NCI-H345 treated with DMSO at 0.1 percent for 48 hours (cell line): ENCODE results near the gene TRABD2A.

Experiments used
- DNase-seq: peaks from one replicate; lab custom pipeline; 2025; ENCODE audit not compliant: unreplicated experiment; lab: John Stamatoyannopoulos, UW

The TRABD2A gene

GRCh38 chr2:84827978-84828575, 52.8 kb downstream of the TRABD2A start:
- DNase-seq = no peak

DNA sequence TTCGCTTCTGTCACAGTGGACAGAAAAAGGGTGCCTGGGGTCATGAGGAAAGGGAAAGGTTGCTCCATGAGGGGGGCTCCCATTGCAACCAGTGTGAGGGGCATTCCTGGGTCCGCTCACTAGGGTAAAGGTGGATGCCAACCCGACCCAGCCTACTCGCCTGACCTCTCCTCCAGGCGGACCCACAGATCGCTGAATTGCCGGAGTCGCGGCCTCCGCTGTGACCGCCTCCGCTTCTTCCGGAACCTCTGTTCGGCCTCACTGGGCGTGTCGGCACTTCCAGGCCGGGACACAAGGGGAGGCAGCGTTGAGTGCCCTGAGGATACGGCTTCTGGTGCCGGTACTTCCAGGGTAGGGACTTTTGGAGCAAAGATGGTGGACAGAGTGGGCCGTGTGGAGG, 57.1 kb downstream of the TRABD2A start:
- no peak for DNase-seq

DNA sequence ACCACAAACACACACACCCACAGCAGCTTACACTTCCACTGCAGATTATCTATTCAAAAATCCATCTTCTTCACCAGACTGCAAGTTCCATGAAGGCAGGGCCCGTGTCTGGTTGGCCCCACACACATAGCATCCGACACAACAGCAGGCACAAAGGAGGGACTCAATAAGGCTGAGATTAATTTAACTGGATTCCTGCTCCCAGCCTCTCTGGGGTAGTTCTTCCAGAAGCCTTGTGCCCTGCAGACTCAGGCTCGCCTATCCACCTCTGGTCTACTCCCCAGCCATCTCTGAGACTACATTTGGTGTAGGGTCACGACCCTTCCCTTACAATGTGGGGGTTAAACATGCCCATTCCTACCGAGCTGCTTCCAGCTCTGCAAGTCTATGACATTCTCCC, 57.7 kb downstream of the TRABD2A start:
- no peak for DNase-seq

GRCh38 chr2:84821806-84822205, 59.1 kb downstream of the TRABD2A start:
- no peak for DNase-seq

DNA sequence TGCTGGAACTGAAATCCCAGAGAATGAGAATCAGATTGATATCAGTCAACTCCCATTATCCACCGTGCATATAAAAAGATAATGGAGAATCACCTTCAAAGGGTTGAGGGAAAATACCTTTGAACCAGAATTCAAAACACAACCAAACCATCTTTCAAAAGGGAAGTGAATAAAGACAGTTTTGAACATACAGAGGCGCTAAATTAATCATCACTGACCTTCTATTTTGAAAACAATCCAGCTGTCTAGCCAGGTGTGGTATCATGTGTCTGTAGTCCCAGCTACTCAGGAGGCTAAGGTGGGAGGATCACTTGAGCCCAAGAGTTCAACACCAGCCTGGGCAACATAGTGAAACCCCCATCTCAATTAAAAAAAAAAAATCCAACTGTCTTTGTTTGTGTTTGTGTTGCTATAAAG, 63.6 kb downstream of the TRABD2A start:
- no peak for DNase-seq

DNA sequence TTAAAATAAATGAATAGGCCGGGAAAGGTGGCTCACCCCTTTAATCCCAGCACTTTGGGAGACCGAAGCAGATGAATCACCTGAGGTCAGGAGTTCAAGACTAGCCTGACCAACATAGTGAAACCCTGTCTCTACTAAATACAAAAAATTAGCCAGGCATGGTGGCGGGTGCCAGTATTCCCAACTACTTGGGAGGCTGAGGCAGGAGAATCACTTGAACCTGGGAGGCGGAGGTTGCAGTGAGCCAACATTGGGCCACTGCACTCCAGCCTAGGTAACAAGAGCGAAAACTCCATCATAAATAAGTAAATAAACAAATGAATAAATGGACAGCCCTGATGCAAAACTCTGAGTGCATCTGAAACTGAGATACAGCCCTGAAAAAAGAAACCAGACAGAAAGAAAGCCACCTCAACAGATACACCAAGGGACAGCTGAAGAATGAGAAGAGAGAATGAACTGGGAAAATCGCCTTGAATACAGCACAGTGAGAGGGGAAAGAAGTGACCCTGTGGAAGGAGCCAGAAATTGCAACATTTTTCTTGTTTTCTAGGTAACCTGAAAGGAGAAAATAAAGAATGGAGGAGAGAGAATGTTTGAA, 64.4 kb downstream of the TRABD2A start:
- no peak for DNase-seq

GRCh38 chr2:84815146-84815545, 65.7 kb downstream of the TRABD2A start:
- DNase-seq = no peak

GRCh38 chr2:84811839-84812431, 68.9 kb downstream of the TRABD2A start:
- DNase-seq = no peak

GRCh38 chr2:84808279-84808678, 72.6 kb downstream of the TRABD2A start:
- no peak for DNase-seq

DNA sequence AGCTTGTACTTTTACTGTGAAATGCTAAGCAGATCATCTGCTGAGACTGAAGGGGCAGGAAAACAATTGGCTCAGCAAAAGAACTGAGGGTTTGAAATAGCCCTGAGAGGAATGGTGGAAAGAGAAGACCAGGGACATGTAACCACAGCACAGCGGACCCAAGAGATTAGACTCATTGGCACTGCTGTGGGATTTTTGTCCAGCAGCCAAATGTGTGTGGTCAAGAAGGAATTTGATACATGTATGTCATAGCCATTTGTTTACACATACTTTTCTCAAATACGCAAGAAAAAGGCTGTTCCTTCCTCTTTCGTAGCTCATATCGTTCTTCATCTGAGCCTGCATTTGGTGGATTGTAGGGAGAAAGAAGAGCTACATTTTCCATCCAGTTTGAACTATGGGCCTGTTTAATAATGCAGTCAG, 73.8 kb downstream of the TRABD2A start:
- DNase-seq = no peak

- DNase-seq = no peak
Observed at GRCh38 chr2:84805250-84805958, 75.5 kb downstream of the TRABD2A start.

- DNase-seq = no peak
Observed at GRCh38 chr2:84801811-84802210, 79.1 kb downstream of the TRABD2A start.

DNA sequence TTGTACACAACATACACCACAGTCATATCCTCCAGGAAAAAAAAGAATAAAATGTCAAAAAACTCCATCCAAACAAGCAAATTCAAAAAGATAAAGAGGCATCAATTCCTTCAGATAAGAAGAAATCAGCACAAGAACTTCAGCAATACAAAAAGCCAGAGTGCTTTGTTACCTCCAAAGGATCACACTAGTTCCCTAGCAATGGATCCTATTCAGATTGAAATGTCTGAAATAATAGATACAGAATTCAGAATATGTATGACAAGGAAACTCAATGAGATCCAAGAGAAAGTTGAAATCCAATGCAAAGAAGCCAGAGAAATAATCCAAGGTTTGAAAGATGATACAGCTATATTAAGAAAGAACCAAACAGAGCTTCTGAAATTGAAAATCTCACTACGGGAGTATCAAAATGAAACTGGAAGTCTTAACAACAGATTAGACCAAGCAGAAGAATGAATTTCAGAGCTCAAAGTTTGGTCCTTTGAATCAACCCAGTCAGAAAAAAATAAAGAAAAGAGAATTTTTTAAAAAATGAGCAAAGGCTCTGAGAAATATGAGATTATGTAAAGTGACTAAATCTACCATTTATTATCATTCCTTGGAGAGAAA, 80.6 kb downstream of the TRABD2A start:
- DNase-seq = no peak

DNA sequence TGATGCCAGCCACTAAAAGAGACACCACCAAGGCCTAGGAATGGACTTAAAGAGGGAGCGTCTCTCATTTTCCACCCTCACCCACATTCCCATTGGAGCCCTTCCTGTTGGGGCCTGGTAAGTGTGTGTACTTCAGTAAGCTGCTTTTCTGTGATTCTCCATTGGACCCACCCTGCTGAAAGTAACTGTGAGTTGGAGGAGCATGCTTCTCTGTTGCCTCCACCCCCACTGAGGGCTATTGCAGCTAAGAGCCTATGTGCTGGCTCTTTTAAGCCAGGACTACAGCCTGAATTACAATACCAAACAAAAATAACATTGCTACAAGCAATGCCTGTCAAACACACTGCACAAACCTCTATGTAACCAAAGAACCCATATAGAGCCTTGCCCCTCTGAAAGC, 81.1 kb downstream of the TRABD2A start:
- no peak for DNase-seq

DNA sequence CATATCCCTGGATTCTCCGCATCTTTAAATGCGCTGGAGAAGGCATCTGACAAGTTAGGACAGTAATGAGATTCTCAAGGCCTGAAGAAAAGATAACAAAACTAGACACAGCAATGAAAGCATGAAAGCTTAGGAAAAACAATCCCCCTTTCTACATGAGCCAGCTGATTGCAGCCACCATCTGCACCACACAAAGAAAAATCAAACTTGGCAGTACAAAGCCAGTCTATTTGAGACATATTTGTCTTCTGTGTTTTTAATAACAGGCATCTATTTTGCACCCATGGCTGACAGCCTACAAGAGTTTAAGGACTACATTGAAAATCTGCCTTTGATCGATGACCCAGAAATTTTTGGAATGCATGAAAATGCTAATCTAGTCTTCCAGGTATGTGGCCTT, 83.6 kb downstream of the TRABD2A start:
- DNase-seq = no peak

DNA sequence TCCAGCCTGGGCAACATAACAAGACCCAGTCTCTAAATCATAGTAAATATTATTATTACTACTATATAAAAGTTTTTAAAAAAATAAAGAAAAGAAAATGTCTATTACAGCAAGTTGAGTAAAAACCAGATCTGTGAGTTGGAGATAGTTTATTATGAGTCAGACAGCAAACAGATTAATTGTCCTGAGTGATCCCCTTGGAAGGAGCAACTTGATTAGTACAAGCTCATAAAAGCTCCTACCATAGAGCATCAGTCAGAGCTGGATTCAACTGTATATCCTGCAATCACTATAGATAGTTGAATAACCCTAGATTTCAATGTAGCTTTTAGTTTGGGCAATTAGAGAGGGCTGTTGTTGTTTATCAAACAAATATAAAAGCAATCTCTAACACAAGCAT, 84.1 kb downstream of the TRABD2A start:
- DNase-seq = no peak

DNA sequence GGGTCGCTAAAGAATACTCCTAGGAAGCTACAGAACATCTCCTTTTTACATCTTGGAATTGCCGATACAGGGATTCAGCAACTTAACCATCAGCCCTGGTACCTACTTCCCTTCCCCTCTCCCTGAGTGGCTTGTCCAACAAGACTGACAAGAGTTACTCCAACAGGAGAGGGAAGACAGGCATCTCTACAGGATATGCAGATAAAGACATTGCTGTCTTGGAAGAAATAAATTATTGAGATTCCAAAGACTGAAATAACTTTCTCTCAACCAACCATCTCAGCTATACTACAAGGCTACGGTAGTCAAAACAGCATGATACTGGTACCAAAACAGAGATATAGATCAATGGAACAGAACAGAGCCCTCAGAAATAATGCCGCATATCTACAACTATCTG, 87.2 kb downstream of the TRABD2A start:
- DNase-seq = no peak

GRCh38 chr2:84792856-84793522, 87.9 kb downstream of the TRABD2A start:
- no peak for DNase-seq

DNA sequence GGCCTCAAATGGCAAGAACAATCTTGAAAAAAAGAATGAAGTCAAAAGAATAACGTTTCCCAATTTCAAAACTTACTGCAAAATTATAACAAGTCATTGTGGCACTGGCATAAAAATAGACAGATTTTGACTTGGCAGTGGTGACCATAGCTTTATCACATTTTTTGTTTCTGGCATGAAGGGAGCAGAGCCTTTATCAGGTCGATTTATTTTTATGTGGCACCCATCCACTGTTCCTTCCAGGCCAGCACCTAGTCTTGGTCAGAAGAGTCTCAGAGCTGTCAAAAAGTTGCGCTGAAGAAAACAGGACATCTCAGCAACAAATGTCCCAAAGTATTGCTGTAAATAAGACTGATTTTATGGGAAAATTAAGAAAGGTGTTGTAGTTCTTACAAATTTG, 92.4 kb downstream of the TRABD2A start:
- DNase-seq = no peak

DNA sequence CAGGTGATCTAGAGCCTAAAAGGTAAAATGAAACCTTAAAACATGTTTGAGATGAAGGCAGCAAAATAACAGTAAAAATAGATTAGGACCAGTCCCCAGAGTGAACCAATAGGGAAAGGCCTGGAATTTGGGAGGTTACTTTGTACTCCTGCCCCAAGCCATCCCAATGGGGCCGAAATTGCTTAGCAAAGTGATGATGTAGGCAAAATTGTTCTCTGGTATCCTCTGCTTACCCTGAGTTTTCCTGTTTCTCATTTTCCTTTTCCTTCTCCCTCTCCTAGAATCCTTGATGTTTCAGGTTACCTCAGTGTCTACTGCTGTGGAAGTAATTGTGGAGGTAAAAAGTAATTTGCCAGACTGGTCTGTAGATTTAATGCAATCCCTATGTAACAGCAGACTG, 92.9 kb downstream of the TRABD2A start:
- no peak for DNase-seq

- no peak for DNase-seq
Observed at GRCh38 chr2:84786601-84787000, 94.3 kb downstream of the TRABD2A start.
